Measurements from ENCODE around the gene SPIN1. TPM values are rescaled to one million over a fixed set of nuclear protein-coding genes. Genes with fewer than 3 reads are reported as not detected.

The SPIN1 gene
- total and polyA plus RNA-seq, 2 of the 8 experiments (the other 6 are each of a cell fraction or from before 2014, with no cell fraction given): 69.9 to 139 TPM

- TF ChIP-seq SP2 (IDR thresholded peaks at IDR 0.05; ENCODE audit: low read length) (no peak), ATF3 (IDR thresholded peaks at IDR 0.05; ENCODE audit: insufficient read depth, low read depth, low read length) (no peak)
These were observed 17.9 kb upstream of the SPIN1 start (continued) for GRCh38 chr9:88370346-88370745.
